RKO (cell line): ENCODE measurements around the gene FBXW10B.
"Not testable (repeated sequence)": the region's sequence is repeated elsewhere in the genome, so short reads cannot be mapped to it uniquely, and the experiment has no call there.

Experiments
- DNase-seq: peaks from one replicate; pipeline ENCODE4 v3.0.0-alpha.2; 2016; ENCODE audit warnings: low spot score

Gene FBXW10B

DNA sequence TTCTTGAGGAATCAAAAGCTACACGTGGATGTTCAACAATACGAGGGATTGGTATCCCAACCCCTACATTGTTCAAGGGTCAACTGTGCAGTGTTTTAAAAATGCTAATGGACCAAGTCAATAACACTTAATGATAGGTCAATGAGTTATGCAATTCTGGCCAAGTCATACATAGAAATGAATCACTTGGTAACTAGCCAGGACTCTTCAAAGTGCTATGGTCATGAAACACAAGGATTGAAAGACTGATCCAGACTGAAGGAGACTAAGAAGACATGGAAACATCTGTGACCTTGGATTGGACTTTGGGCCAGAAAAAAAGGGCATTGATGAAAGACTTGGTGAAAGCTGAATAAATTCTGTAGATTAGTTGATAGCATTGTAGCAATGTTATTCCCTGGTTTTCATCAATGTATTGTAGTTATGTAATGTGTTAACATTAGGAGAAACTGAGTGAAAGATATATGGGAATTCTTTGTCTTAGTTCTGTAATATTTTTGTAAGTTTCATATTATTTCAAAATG lies 11.5 kb upstream of the FBXW10B start:
- DNase-seq = not testable (repeated sequence)

DNA sequence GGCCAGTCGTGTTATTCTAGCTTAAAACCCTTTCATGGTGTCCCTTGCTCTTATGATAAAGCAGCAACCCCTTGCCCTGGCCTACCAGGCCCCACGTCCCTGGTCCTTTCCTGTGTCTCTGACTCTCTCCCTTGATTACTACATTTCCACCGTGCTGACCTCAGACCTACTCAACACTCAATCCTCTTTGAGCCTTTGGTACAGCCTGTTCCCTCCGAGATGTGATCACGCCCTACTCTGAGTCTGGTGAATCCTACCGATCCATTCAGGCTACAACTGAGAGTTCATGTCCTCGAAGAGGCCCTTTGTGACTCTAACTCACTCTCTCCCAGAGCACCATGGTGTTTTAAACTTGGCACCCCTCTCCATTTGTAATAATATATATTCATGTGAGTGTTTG lies 10.5 kb upstream of the FBXW10B start:
- DNase-seq = not testable (repeated sequence)

- DNase-seq = not testable (repeated sequence)
Observed at GRCh38 chr17:15623661-15624209, 4.2 kb upstream of the FBXW10B start.

DNA sequence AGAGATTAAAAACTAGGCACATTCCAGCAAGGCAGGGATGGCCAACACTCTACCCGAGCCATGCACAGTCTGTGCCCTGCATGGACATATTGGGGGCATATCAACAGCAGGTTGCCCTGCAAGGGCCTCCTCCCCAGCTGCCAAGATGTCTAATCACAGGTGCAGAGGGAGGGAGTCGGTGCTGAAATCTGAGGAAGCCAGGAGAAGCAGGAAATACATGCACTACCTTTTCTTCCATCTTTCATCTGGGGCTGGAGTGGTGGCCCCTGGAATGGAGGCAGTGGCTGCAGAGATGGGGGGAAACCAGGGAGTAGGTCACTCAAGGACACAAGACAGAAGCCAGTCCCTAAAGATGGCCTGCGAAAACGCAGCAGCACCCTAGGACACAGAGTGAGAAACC lies 3.8 kb upstream of the FBXW10B start:
- DNase-seq = not testable (repeated sequence)

GRCh38 chr17:15622124-15622523 lies 2.6 kb upstream of the FBXW10B start:
- DNase-seq = not testable (repeated sequence)

GRCh38 chr17:15616828-15617227 lies 2.7 kb downstream of the FBXW10B start:
- not testable (repeated sequence) for DNase-seq

- DNase-seq = not testable (repeated sequence)
Observed at GRCh38 chr17:15615850-15616249, 3.7 kb downstream of the FBXW10B start.

DNA sequence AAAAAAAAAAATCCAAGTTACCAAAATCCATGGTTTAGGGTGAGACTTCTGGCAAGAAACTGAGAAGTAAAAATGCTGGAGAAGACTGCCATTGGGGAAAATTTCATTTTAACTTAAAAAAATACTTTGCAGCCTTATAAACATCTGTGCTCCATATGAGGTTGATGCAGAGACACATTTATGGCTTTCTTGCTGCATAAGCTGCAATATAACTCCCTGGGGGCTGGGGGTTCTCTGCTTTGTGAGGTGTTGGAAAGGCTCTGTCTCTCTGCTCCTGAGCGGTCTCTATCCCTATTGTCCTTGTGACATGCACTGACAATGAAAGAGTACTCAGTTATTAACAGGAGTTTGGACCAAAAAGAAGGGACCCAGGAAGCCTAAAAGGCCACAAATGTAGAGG lies 6.4 kb downstream of the FBXW10B start:
- not testable (repeated sequence) for DNase-seq

DNA sequence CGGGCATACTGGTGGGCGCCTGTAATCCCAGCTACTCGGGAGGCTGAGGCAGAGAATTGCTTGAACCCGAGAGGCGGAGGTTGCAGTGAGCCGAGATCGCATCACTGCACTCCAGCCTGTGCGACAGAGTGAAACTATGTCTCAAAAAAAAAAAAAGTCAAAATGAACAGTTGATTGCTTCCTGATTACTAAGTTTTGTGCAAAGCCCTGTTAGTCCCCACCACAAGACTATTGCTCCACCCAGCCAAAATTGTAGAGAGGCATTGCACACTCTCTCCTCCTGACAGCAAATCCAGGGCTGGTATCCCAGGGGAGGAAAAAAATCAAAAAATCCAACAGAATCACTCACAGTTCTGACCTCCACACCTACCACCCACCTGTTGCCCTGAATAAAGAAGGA lies 26.5 kb downstream of the FBXW10B start:
- not testable (repeated sequence) for DNase-seq

- DNase-seq = not testable (repeated sequence)
Observed at GRCh38 chr17:15591986-15592385, 27.5 kb downstream of the FBXW10B start.

GRCh38 chr17:15590844-15591243 lies 28.7 kb downstream of the FBXW10B start:
- not testable (repeated sequence) for DNase-seq

GRCh38 chr17:15589544-15590536 lies 29.7 kb downstream of the FBXW10B start:
- DNase-seq = not testable (repeated sequence)

DNA sequence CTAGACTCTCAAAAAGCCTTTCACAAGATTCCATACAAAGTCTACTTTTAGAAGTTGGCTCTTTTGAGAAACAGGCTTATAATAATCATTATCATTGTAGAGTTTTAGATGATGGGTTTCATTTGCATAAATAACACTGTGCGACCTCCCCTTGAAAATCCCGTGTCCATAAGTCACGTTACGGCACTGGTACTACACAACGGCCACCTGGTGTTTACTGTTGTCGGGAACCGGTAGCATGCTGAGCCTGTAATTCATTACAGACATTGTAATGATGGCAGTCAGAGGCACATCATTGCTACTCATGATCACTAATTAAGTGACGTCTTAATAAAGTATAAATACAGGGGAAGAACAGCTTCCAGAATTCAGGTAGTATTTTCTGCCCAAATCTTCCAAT lies 31.5 kb downstream of the FBXW10B start:
- not testable (repeated sequence) for DNase-seq

DNA sequence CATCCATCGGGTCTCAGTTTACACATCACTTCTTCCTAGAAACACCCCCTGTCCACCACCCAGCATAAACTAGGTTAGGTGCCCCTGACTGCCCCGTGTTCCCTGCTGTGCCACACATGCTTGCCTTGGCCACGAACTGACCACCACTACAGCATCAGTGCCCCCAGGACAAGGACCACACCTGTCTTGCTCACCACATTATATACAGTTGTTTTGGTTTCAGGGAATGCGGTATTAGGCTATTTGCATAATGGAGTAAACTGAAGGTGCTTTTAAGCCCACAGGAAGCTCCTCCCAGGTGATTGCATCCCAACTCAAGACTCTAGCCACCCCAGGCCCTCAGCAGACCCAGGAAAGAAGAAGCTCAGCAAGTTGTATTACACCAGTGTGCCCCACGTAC lies 36.2 kb downstream of the FBXW10B start:
- not testable (repeated sequence) for DNase-seq

- not testable (repeated sequence) for DNase-seq
Observed at GRCh38 chr17:15581462-15581861, 38.0 kb downstream of the FBXW10B start.

DNA sequence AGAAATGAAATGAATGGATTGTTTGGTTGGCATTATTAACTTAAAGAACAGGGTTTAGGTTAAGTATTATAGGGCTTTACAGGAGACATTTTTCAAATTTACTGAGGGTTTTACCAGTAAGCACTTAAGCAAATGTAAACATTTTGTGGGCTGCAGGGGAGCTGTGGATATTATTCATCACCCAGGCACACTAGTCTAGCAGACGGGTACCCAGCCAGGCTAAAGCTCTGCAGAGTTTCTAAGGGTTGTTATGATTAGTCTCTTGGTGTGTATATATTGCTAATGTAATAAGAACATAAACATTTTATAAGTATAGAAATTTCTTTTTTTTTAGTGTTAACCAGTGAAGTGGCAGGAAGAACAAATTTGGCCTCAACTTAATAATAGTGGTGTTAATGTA lies 42.7 kb downstream of the FBXW10B start:
- not testable (repeated sequence) for DNase-seq

GRCh38 chr17:15574660-15575059 lies 44.8 kb downstream of the FBXW10B start:
- not testable (repeated sequence) for DNase-seq

- not testable (repeated sequence) for DNase-seq
Observed at GRCh38 chr17:15573870-15574269, 45.6 kb downstream of the FBXW10B start.
